HG02798 (cell line): Measurements from ENCODE around the gene BRMS1.

ENCODE experiments used
- ATAC-seq: cut with Tn5 transposase; IDR thresholded peaks from one replicate; pipeline ENCODE4 v1.9.1; 2021; ENCODE audit warnings: mild to moderate bottlenecking; ENCODE audit not compliant: unreplicated experiment, poor library complexity

Gene BRMS1

DNA sequence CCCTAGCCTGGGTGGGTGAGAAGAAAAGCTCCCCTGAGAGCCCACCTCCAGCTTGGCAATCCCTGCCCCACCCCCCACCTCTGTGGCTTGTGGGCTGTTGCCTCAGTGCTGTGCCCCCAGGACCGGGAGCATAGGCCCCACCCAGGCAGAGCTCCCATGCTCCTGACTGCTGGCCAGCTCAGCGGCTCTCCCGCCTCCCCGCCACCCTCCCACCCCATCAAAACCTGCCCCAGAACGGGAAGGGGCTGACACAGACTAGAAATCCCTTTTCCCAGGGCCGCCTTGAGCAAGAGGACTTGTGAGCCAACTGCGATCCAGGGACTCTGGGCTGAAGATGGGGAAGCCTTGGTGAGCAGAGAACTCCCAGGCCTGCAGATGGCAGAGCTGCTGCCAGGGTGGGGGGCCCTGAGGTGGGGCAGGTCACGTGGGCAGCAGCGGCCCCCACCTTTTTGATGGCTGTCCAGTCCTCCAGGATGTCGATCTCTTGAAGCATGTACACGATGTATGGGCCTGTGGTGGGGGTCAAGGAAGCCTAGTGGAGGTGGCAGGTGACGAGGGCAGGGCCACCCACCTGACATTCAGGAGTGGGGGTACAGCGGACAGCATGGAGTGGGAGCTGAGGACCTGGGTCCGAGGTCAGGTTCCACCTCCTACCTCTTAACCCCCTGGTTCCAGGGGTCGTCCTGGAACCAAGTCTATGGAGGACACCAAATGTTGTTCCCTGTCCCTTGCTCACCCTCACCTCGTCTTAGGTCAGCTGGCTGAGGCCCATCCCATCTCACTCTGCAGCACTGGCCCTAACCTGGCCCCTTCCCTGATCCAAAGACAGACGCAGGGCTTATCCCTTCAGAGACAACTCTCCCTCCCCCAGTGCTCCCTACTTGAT, 6.4 kb downstream of the BRMS1 start:
- ATAC-seq: no peak

- ATAC-seq: no peak
Observed at GRCh38 chr11:66337103-66337899, 7.6 kb downstream of the BRMS1 start.

- ATAC-seq: peak; percentile 77
Observed at GRCh38 chr11:66336234-66337102, 8.4 kb downstream of the BRMS1 start, which contains the start of gene RIN1. Gene RIN1 (minus strand): TSS chr11:66336434. CDS start chr11:66336402, 32 bp downstream.

DNA sequence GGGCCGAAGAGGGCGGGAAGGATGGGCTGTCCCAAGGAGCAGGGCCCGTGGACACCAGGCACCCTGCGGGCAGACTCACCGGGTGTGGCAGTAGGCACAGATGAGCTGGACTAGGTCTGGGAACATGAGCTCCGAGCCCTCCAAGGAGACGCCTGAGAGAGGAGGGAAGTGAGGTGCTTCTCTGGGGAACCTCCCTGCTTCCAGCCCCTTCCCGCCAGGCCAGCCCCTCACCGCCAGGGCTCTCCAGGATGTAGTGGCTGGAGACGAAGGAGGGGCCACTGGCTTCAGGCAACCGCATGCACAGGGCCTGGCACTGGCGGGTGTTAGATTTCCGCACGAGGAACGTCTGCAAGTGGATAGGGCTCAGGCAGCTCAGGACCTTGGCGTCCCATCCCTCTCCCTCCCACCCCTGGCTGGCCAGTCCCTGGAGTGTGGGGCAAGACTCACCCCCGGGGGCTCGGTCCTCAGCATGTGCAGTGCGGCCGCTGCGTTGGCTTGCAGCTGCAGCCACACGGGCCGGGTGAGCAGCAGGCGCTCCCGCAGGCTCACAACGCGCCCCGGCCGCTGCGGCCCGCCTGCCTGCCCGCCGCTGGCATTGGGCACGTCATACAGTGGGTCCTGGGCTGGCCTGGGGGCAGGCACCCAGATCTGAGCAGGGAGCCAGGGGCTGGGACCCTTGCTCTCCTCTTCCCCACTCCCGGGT, 9.2 kb downstream of the BRMS1 start:
- ATAC-seq: no peak

- no peak for ATAC-seq
Observed at GRCh38 chr11:66334605-66335442, 10.1 kb downstream of the BRMS1 start.

- no peak for ATAC-seq
Observed at GRCh38 chr11:66333896-66334604, 10.9 kb downstream of the BRMS1 start.

GRCh38 chr11:66333220-66333877, 11.6 kb downstream of the BRMS1 start:
- ATAC-seq: no peak

DNA sequence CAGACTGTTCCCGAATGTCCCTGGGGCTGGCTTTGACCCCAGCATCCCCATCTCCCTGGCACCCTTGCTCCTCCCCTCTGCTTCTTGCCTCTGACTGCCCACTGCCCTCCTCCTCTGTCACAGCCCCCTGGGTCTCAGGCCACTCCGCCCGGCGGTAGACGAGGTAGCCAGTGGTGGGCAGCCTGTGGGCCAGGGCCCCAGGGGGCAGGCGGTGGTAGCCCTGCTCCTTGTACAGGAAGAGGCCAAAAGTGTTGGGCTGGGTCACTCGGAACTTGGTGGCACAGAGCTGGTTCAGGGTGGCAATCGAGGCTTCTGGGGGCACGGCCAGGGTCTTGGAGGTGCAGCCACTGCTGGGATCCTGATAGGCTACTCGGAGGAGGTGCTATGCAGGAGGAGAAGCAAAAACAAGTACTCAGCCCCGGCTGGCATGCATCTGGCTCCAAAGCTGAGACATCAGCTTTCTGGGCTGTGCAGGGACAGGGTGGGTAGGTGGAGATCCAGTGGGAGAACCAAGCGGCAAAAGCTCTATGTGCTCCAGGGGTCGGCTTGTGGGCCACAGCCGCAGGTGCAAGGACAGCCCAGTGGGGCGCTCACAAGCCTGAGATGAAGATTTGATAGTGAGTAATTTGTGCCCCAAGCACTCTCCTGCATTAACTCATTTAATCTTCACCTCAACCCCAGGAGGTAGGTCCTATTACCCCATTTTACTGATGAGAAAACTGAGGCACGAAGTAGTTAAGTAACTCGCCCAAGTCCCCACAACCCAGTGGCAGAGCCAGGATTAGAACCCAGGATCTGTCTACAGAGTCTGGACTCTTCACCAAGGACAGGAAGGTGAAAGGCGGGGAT, 12.3 kb downstream of the BRMS1 start:
- ATAC-seq: no peak

- no peak for ATAC-seq
Observed at GRCh38 chr11:66331542-66332370, 13.1 kb downstream of the BRMS1 start.

DNA sequence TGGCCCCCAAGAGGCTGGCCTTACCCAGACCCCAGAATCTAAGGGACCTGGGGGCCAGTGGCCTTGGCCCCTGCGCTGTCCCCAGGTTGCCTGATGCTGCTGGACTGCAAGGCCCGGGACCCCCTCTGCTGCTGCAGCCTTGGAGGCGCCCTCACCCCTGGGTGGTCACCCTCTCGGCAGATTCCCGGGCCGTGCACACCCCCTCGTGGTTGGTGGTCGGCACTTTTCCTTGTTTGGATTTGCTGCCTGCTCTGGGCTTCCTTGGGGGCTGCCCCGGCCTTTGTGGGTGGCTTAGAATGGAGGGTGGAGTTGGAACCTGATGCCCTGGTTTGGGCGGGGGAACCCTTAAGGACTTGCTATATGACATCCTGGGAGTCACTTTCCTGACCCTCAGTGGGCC, 14.0 kb downstream of the BRMS1 start:
- ATAC-seq: no peak

DNA sequence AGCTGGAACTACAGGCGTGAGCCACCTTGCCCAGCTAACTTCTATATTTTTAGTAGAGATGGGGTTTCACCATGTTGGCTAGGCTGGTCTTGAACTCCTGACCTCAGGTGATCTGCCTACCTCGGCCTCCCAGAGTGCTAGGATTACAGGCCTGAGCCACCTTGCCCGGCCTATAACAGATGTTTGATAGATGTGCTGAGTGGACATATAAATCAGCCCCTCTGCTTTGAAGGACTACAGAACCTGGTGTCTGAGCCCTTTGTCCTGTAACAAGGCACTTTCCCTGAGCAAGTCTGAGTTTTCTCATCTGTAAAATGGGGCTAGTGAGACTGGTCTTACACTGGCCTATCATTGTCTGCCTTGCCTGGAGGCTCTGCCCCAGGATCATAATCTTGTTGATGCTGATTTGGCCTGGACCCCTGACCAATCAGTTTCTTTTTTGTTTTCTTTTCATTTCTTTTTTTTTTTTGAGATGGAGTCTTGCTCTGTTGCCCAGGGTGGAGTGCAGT, 15.7 kb downstream of the BRMS1 start:
- ATAC-seq: no peak

DNA sequence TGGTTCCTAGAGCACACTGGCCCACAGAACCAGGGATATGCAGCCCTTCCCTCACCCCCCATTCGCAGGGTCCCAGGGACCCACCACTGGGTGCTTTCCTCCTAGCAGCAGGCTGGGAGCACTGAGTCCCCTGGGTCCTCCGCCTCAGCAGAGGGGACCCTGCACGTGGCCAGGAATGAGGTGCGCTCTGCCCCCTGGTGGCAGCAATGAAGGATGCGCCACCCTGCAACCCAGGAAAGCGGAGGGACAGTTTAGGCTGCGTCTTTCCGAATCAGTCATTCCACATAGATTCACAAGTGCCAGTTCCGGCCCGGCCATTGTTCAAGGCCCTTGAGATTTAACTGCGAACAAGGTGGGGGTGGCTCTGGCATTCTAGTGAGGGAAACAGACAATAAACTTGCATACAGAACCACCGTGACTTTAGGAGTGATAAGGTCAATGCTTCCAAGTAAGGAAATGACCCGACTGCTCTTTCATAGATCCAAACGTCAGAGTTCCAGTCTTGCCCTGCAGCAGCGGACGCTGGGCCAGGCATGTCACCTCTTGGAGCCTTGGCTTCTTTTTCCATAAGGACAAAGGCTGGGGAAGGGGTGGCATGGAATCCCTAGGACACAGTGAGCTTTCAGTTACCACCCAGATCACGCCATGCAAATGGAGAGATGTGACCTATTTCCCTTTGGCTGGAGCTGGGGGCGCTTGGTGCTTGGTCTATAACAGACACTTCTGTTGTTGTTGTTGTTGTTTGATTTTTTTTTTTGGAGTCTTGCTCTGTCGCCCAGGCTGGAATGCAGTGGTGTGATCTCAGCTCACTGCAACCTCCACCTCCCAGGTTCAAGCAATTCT, 16.4 kb downstream of the BRMS1 start:
- ATAC-seq: peak; percentile 74

GRCh38 chr11:66328031-66328301, 16.9 kb downstream of the BRMS1 start:
- no peak for ATAC-seq

GRCh38 chr11:66327171-66328030, 17.5 kb downstream of the BRMS1 start:
- ATAC-seq: no peak
